ENCODE data around the gene SLC2A3. TPM values are rescaled to one million over a fixed set of nuclear protein-coding genes. Genes with fewer than 3 reads are reported as not detected.
"Not testable (repeated sequence)": the region's sequence is repeated elsewhere in the genome, so short reads cannot be mapped to it uniquely, and the experiment has no call there.

The SLC2A3 gene
- polyA plus RNA-seq (2013, experiment 1 of 2), result 517 TPM
- polyA plus RNA-seq (2013, experiment 2 of 2), result 441 TPM

GRCh38 chr12:7935590-7936581 lies at the start of gene SLC2A3:
Gene SLC2A3 (minus strand): TSS chr12:7936187. CDS start chr12:7936034, 153 bp downstream.
- WGBS, 2 experiments (ENCODE audit: insufficient coverage in 2 of 2), result 0% methylated on average over 3 to 6 of the region's 15 CpGs

GRCh38 chr12:7984900-7985299 lies 48.9 kb upstream of the SLC2A3 start:
- no peaks in the 10 kb centered on the region for H3K9me3 ChIP-seq (ENCODE audit: control insufficient read depth, low read length)
- H3K4me1 ChIP-seq (ENCODE audit: control insufficient read depth, insufficient read depth, low read length, poor library complexity, severe bottlenecking), result no peaks in the 10 kb centered on the region
- no peak overlapping the region for H3K27ac ChIP-seq (ENCODE audit: low read depth, low read length, severe bottlenecking)
- 95 to 100% methylated on average over 1 to 3 of the region's 5 CpGs for WGBS, 2 experiments (ENCODE audit: insufficient coverage in 2 of 2)
- no peak overlapping the region for H3K4me3 ChIP-seq (ENCODE audit: extremely low read depth, insufficient read depth, low read length, poor library complexity, severe bottlenecking)
- no peaks in the 10 kb centered on the region for H3K36me3 ChIP-seq (ENCODE audit: control insufficient read depth, insufficient read depth, low read length)

More at GRCh38 chr12:7935590-7936581, at the start of gene SLC2A3:
- Histone ChIP-seq H3K4me3 (ENCODE audit: extremely low read depth, insufficient read depth, low read length, poor library complexity, severe bottlenecking) (peak within 1 kb of the TSS; percentile 85), H3K9me3 (ENCODE audit: control insufficient read depth, low read length) (no peaks in the 10 kb centered on the region), H3K27ac (ENCODE audit: low read depth, low read length, severe bottlenecking) (peak within 1 kb of the TSS; percentile 78), H3K36me3 (ENCODE audit: control insufficient read depth, insufficient read depth, low read length) (peaks cover 41% of the 10 kb centered on the region), H3K4me1 (ENCODE audit: control insufficient read depth, insufficient read depth, low read length, poor library complexity, severe bottlenecking) (peaks cover 18% of the 10 kb centered on the region)

DNA sequence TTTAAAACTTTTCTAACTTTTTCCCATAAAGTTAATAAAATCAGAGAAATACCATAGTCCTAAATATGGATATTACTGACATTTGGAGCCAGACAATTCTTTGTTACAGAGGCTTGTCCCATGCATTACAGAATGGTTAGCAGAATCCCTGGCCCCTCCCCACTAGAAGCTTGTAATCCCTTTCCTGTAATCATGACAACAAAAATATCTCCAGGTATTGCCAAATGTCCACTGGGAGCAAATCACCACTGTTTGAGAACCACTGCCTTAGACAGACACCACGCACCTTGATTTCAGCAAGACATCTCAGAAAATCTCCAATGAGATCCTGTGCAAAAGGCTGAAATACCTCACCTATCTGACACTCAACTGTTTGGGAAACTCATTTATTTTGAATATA lies 47.5 kb upstream of the SLC2A3 start:
- H3K4me1 ChIP-seq (ENCODE audit: control insufficient read depth, insufficient read depth, low read length, poor library complexity, severe bottlenecking); H3K27ac ChIP-seq (ENCODE audit: low read depth, low read length, severe bottlenecking); H3K9me3 ChIP-seq (ENCODE audit: control insufficient read depth, low read length); H3K36me3 ChIP-seq (ENCODE audit: control insufficient read depth, insufficient read depth, low read length); H3K4me3 ChIP-seq (ENCODE audit: extremely low read depth, insufficient read depth, low read length, poor library complexity, severe bottlenecking): not testable (repeated sequence)
- 92 to 100% methylated on average over 1 of the region's 1 CpG for WGBS, 2 experiments (ENCODE audit: insufficient coverage in 2 of 2)

- H3K4me1 ChIP-seq (ENCODE audit: control insufficient read depth, insufficient read depth, low read length, poor library complexity, severe bottlenecking); H3K9me3 ChIP-seq (ENCODE audit: control insufficient read depth, low read length); H3K36me3 ChIP-seq (ENCODE audit: control insufficient read depth, insufficient read depth, low read length); H3K4me3 ChIP-seq (ENCODE audit: extremely low read depth, insufficient read depth, low read length, poor library complexity, severe bottlenecking); H3K27ac ChIP-seq (ENCODE audit: low read depth, low read length, severe bottlenecking): not testable (repeated sequence)
- 84 to 96% methylated on average over 3 to 7 of the region's 11 CpGs for WGBS, 2 experiments (ENCODE audit: insufficient coverage in 2 of 2)
Measured at GRCh38 chr12:7983019-7983418, 47.0 kb upstream of the SLC2A3 start.

DNA sequence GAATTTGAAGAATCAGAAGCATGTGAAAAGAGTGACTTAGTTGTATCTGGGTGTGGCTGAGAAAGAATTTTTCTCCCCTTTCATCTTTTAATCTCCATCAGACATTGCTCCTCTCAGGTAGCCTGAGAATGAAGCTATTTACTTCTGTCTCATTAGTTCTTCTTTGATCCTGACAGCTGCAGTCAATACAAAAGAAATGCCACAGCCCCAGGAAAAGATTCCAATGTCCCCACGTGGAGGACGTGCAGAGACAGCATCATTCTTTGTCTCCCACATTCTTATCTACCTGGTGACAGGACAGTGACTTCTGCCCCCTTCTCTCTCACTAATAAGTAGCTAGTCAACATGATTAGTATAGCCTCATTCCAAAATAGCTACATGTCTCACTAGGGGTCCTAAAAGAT lies 46.3 kb upstream of the SLC2A3 start:
- not testable (repeated sequence) for H3K4me3 ChIP-seq (ENCODE audit: extremely low read depth, insufficient read depth, low read length, poor library complexity, severe bottlenecking); H3K36me3 ChIP-seq (ENCODE audit: control insufficient read depth, insufficient read depth, low read length); H3K4me1 ChIP-seq (ENCODE audit: control insufficient read depth, insufficient read depth, low read length, poor library complexity, severe bottlenecking); H3K9me3 ChIP-seq (ENCODE audit: control insufficient read depth, low read length); H3K27ac ChIP-seq (ENCODE audit: low read depth, low read length, severe bottlenecking)
- no CpG with 5 or more reads among the region's 2 CpGs for WGBS, 2 experiments (ENCODE audit: insufficient coverage in 2 of 2)

DNA sequence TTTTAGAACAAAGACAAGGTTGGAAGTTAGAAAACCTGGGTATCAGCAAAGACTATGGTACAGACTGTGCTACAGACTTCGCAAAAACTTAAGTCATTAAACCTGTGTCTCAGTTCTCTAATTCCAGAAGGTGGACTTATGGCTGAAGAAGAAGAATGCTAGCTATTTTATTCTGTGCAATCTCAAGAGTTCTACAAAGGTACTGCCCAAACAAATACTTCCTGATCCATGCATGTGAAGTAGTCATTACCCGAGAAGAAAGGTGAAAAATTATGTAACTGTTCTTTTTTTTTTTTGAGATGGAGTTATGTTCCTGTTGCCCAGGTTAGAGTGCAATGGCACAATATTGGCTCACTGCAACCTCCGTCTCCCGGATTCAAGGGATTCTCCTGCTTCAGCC lies 45.5 kb upstream of the SLC2A3 start:
- no peak overlapping the region for H3K4me3 ChIP-seq (ENCODE audit: extremely low read depth, insufficient read depth, low read length, poor library complexity, severe bottlenecking)
- 83% methylated on average over 1 of the region's 4 CpGs; no CpG with 5 or more reads in 1 of the 2 experiments for WGBS, 2 experiments (ENCODE audit: insufficient coverage in 2 of 2)
- H3K36me3 ChIP-seq (ENCODE audit: control insufficient read depth, insufficient read depth, low read length), result no peaks in the 10 kb centered on the region
- H3K4me1 ChIP-seq (ENCODE audit: control insufficient read depth, insufficient read depth, low read length, poor library complexity, severe bottlenecking), result no peaks in the 10 kb centered on the region
- H3K27ac ChIP-seq (ENCODE audit: low read depth, low read length, severe bottlenecking), result no peak overlapping the region
- H3K9me3 ChIP-seq (ENCODE audit: control insufficient read depth, low read length), result no peaks in the 10 kb centered on the region

GRCh38 chr12:7977351-7978124 lies 41.6 kb upstream of the SLC2A3 start:
- not testable (repeated sequence) for H3K4me1 ChIP-seq (ENCODE audit: control insufficient read depth, insufficient read depth, low read length, poor library complexity, severe bottlenecking); H3K36me3 ChIP-seq (ENCODE audit: control insufficient read depth, insufficient read depth, low read length); H3K9me3 ChIP-seq (ENCODE audit: control insufficient read depth, low read length); H3K4me3 ChIP-seq (ENCODE audit: extremely low read depth, insufficient read depth, low read length, poor library complexity, severe bottlenecking); H3K27ac ChIP-seq (ENCODE audit: low read depth, low read length, severe bottlenecking)
- 95 to 98% methylated on average over 6 to 7 of the region's 13 CpGs for WGBS, 2 experiments (ENCODE audit: insufficient coverage in 2 of 2)

DNA sequence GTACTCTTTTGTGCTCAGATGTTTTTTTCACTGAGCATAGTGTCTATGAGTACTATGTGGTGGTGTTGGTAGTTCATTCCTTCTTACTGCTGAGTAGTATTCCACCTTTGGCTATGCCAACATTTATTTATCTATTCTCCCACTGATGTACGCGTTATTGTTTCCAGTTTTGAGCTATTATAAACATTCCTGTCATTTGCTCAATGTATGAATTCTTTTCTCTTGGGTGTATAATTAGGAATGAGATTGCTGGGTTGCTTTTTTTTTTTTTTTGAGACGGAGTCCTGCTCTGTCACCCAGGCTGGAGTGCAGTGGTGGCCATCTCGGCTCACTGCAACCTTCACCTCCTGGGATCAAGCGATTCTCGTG lies 37.5 kb upstream of the SLC2A3 start:
- no peak overlapping the region for H3K27ac ChIP-seq (ENCODE audit: low read depth, low read length, severe bottlenecking)
- WGBS, 2 experiments (ENCODE audit: insufficient coverage in 2 of 2), result 97 to 100% methylated on average over 3 to 5 of the region's 6 CpGs
- peaks cover 4% of the 10 kb centered on the region for H3K4me1 ChIP-seq (ENCODE audit: control insufficient read depth, insufficient read depth, low read length, poor library complexity, severe bottlenecking)
- H3K4me3 ChIP-seq (ENCODE audit: extremely low read depth, insufficient read depth, low read length, poor library complexity, severe bottlenecking), result no peak overlapping the region
- no peaks in the 10 kb centered on the region for H3K36me3 ChIP-seq (ENCODE audit: control insufficient read depth, insufficient read depth, low read length)
- no peaks in the 10 kb centered on the region for H3K9me3 ChIP-seq (ENCODE audit: control insufficient read depth, low read length)

GRCh38 chr12:7972734-7973456 lies 36.9 kb upstream of the SLC2A3 start:
- WGBS, 2 experiments (ENCODE audit: insufficient coverage in 2 of 2), result 80 to 94% methylated on average over 6 to 11 of the region's 19 CpGs
- H3K4me3 ChIP-seq (ENCODE audit: extremely low read depth, insufficient read depth, low read length, poor library complexity, severe bottlenecking), result no peak overlapping the region
- H3K4me1 ChIP-seq (ENCODE audit: control insufficient read depth, insufficient read depth, low read length, poor library complexity, severe bottlenecking), result peaks cover 4% of the 10 kb centered on the region
- H3K9me3 ChIP-seq (ENCODE audit: control insufficient read depth, low read length), result no peaks in the 10 kb centered on the region
- no peak overlapping the region for H3K27ac ChIP-seq (ENCODE audit: low read depth, low read length, severe bottlenecking)
- no peaks in the 10 kb centered on the region for H3K36me3 ChIP-seq (ENCODE audit: control insufficient read depth, insufficient read depth, low read length)

- not testable (repeated sequence) for H3K9me3 ChIP-seq (ENCODE audit: control insufficient read depth, low read length); H3K36me3 ChIP-seq (ENCODE audit: control insufficient read depth, insufficient read depth, low read length); H3K4me3 ChIP-seq (ENCODE audit: extremely low read depth, insufficient read depth, low read length, poor library complexity, severe bottlenecking); H3K27ac ChIP-seq (ENCODE audit: low read depth, low read length, severe bottlenecking); H3K4me1 ChIP-seq (ENCODE audit: control insufficient read depth, insufficient read depth, low read length, poor library complexity, severe bottlenecking)
- no CpG with 5 or more reads among the region's 9 CpGs for whole genome bisulfite sequencing, 2 experiments (ENCODE audit: insufficient coverage in 2 of 2)
Measured at GRCh38 chr12:7972269-7972668, 36.3 kb upstream of the SLC2A3 start.

Measured in mesodermal cell (in vitro differentiated cells).